SHP77 (cell line): ENCODE results near the gene MAP1B.

Experiments used
- DNase-seq, 2 experiments: peaks; one replicate each; lab custom pipeline; 2025; lab: John Stamatoyannopoulos, UW

MAP1B gene

GRCh38 chr5:72133212-72133990 is 26.1 kb downstream of the MAP1B start:
- DNase-seq: no peak

GRCh38 chr5:72134226-72134899 is 27.1 kb downstream of the MAP1B start:
- no peak for DNase-seq

- no peak for DNase-seq
Observed at GRCh38 chr5:72137826-72138409, 30.6 kb downstream of the MAP1B start.

- no peak for DNase-seq
Observed at GRCh38 chr5:72138943-72139521, 31.8 kb downstream of the MAP1B start.

GRCh38 chr5:72140711-72141110 is 33.4 kb downstream of the MAP1B start:
- DNase-seq: no peak

- no peak for DNase-seq
Observed at GRCh38 chr5:72141440-72142355, 34.4 kb downstream of the MAP1B start.

GRCh38 chr5:72144762-72145161 is 37.5 kb downstream of the MAP1B start:
- DNase-seq: no peak

- no peak for DNase-seq
Observed at GRCh38 chr5:72145348-72145747, 38.1 kb downstream of the MAP1B start.

GRCh38 chr5:72146056-72146455 is 38.8 kb downstream of the MAP1B start:
- DNase-seq: no peak

GRCh38 chr5:72147569-72147968 is 40.3 kb downstream of the MAP1B start:
- DNase-seq: no peak

- DNase-seq: no peak
Observed at GRCh38 chr5:72149742-72150141, 42.5 kb downstream of the MAP1B start.

GRCh38 chr5:72151169-72151568 is 43.9 kb downstream of the MAP1B start:
- DNase-seq: no peak

- DNase-seq: no peak
Observed at GRCh38 chr5:72151646-72152045, 44.4 kb downstream of the MAP1B start.

- DNase-seq: no peak
Observed at GRCh38 chr5:72152545-72152944, 45.3 kb downstream of the MAP1B start.

- DNase-seq: no peak
Observed at GRCh38 chr5:72153551-72153950, 46.3 kb downstream of the MAP1B start.

- DNase-seq: peak; percentile 13 to 45
Observed at GRCh38 chr5:72154076-72154756, 46.9 kb downstream of the MAP1B start.

- DNase-seq: no peak
Observed at GRCh38 chr5:72156946-72157624, 49.8 kb downstream of the MAP1B start.

GRCh38 chr5:72157625-72157962 is 50.3 kb downstream of the MAP1B start:
- no peak for DNase-seq

GRCh38 chr5:72159501-72159911 is 52.2 kb downstream of the MAP1B start:
- DNase-seq: no peak

- no peak for DNase-seq
Observed at GRCh38 chr5:72160329-72160728, 53.1 kb downstream of the MAP1B start.

GRCh38 chr5:72160959-72161358 is 53.7 kb downstream of the MAP1B start:
- no peak for DNase-seq
